Cardiac septum (tissue), 1 donor: ENCODE measurements around the gene ADGRE3. TPM values are rescaled to one million over a fixed set of nuclear protein-coding genes. Genes with fewer than 3 reads are reported as not detected.

ENCODE experiments used
- DNase-seq: peaks from one replicate; pipeline ENCODE4 v3.0.0-alpha.2; 2020; ENCODE audit warnings: low spot score
- intact Hi-C: fragments of 100-400 bp; cut with DNase I; formaldehyde crosslinking; loops from one replicate; pipeline ENCODE4 v1.14.0; 2022
- long read RNA-seq: library from polyadenylated mRNA; unstranded; transcript quantifications from one replicate; pipeline ENCODE4 v2.0.0, GENCODE V29; 2021
- total RNA-seq: library from RNA; stranded (reverse); fragmentation: NEBNext Ultra II Directional; extraction: Animal tissue kit (Norgen Biotek cat#: 25700); gene quantifications from one replicate; pipeline ENCODE4 v1.2.1, GENCODE V29; 2021
- donor health status: DM: no; HTN: no; CAD: no.

The ADGRE3 gene, protein sequence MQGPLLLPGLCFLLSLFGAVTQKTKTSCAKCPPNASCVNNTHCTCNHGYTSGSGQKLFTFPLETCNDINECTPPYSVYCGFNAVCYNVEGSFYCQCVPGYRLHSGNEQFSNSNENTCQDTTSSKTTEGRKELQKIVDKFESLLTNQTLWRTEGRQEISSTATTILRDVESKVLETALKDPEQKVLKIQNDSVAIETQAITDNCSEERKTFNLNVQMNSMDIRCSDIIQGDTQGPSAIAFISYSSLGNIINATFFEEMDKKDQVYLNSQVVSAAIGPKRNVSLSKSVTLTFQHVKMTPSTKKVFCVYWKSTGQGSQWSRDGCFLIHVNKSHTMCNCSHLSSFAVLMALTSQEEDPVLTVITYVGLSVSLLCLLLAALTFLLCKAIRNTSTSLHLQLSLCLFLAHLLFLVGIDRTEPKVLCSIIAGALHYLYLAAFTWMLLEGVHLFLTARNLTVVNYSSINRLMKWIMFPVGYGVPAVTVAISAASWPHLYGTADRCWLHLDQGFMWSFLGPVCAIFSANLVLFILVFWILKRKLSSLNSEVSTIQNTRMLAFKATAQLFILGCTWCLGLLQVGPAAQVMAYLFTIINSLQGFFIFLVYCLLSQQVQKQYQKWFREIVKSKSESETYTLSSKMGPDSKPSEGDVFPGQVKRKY
- total RNA-seq, result 0.46 TPM
- long read RNA-seq, partial matches to known transcripts, result 0 of 1 reads
- long read RNA-seq, other reads (novel, unspliced or antisense), result 0 of 1 reads

DNA sequence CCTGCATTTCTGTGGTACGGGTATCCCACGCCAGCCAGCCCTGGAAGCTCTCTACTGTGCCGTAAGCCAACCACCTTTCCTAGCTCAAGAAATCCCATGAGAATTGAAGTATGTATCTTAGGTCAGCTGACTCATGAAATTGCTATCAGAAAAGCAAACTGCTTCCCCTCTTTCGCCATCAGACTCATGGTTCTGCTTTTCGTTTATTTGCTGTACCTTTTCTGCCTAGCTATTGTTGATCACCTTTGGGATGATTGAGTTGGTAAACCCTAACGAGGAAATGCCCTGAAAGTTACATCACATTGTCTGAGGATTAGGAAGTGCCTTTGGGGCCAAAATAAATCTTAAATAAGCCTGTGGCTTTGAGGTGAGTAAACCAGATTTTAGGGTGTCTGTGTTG, at the start of gene ADGRE3:
TSS of gene ADGRE3 (minus strand) at position 81 of the 400 bp plus-strand sequence. CDS start at position 7, 74 bp downstream.
- intact Hi-C loops, result no loop called here
- no peak for DNase-seq

DNA sequence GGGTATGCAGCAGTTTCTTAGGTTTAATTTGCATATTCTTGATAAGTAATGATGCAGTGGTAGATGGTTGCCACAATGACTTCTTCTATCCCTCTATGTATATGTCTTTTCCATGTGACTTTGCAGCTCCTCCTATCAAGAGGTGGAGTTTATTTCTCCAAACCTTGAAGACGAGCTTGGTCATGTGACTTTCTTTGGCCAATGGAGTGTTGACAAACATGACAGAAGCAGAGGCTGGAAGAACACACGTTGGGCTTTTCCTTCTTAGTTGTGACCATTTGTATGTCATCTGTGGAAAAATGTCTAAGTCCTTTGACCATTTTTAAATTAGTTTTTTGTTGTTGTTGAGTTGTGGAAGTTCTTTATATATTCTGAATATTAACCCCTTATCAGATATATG, 47.5 kb upstream of the ADGRE3 start:
- intact Hi-C loops, result no loop called here
- DNase-seq, result no peak

GRCh38 chr19:14719162-14719561, 44.5 kb upstream of the ADGRE3 start:
- no peak for DNase-seq
- intact Hi-C loops, result no loop called here

GRCh38 chr19:14718522-14719116, 44.0 kb upstream of the ADGRE3 start:
- no peak for DNase-seq
- intact Hi-C loops, result no loop called here

GRCh38 chr19:14715841-14716240, 41.2 kb upstream of the ADGRE3 start:
- DNase-seq, result no peak
- intact Hi-C loops, result no loop called here

GRCh38 chr19:14704450-14704849, 29.8 kb upstream of the ADGRE3 start:
- intact Hi-C loops, result no loop called here
- DNase-seq, result no peak

DNA sequence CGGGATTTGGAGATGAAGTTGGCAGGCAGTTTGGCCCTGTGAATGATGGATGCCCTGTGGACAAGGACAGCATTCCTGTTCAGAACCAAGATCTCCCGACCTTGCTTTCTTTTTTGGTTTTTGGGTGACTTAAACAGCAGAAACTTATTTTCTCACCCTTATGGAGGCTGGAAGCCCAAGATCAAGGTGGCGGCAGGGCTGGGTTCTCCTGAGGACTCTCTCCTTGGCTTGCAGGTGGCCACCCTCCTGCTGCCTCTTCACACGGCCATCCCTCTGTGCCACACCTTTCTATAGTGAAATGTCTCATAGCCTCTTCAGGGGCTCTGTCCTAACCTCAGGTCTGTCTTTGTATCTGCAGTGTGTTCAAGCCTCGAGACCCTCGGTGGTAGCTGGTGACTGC, 29.2 kb upstream of the ADGRE3 start:
- intact Hi-C loops, result no loop called here
- no peak for DNase-seq

DNA sequence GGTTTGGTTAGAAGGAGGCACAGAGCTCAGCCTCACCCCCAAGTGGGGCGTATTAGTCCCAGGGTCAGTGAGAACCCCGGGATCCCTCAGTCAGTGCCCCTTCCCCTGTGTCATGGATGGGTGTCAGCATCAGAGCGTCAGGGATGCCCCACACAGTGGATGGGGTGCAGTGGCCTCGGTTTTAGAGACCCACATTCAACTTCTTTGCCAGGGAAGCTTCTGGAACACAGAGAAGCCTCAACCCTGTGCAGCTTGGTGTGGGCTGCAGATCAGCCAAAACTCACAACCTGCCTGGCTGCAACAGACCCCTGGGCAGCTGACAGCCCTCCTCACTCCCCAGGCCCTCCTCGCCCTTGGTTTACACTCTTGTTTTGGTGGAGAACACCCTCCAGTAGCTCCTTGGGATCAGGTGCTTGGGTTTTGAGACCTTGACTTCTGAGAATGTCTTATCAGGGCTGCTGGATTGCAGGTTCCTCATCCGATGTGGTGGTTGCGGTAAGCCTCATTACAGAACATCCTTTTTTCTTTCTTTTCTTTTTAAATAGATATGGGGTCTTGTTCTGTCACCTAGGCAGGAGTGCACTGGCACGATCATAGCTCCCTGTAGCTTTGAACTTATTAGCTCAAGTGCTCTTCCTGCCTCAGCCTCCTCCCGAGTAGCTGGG, 26.2 kb upstream of the ADGRE3 start:
- intact Hi-C loops, result no loop called here
- DNase-seq, result no peak

GRCh38 chr19:14699641-14700040, 25.0 kb upstream of the ADGRE3 start:
- DNase-seq, result no peak
- intact Hi-C loops, result no loop called here

DNA sequence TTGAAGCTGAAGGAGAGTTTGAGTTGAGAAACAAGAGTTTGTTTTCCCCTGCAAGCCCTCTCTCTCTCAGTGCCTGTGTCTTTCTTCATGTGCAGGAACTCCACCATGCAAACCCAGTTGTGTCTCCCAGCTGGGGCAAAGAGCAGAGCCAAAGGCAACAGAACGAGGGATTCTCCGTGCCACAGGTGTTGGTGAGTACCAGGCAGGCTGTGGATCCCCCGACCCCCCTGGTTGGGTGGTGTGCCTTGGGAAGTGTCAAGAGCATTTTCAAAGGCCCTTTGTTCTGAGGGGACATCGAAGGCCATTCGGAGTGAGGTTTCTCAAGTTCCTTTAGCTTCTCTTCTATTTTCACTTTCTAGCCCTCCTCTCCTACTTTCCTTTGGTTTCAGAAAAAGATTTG, 20.8 kb upstream of the ADGRE3 start:
- intact Hi-C loops, result no loop called here
- DNase-seq, result no peak

DNA sequence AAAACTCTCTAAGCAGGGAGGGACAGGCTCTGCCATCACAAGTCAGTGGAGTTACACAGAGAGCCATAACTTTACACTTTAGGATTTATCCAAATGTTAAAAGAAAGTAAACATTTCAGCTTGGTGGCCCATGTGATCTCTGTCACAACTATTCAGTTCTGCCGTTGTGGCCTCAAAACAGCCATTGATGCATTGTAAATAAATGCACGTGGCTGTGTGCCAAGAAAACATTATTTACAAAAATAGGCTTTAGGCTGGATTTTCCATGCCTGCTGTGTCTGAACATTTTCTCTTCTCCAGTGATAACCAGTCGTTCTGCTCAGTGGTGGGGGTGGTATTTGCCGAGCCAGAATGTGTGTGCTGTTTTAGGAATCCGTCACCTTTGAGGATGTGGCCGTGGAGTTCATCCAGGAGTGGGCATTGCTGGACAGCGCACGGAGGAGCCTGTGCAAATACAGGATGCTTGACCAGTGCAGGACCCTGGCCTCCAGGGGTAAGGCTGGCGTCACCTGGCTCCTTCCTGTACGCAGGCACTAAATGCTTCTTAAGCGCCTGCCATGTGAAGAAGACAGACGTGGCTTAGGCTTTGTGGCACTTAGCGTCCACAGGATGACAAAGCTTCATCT, 20.1 kb upstream of the ADGRE3 start:
- DNase-seq, result no peak
- intact Hi-C loops, result no loop called here

DNA sequence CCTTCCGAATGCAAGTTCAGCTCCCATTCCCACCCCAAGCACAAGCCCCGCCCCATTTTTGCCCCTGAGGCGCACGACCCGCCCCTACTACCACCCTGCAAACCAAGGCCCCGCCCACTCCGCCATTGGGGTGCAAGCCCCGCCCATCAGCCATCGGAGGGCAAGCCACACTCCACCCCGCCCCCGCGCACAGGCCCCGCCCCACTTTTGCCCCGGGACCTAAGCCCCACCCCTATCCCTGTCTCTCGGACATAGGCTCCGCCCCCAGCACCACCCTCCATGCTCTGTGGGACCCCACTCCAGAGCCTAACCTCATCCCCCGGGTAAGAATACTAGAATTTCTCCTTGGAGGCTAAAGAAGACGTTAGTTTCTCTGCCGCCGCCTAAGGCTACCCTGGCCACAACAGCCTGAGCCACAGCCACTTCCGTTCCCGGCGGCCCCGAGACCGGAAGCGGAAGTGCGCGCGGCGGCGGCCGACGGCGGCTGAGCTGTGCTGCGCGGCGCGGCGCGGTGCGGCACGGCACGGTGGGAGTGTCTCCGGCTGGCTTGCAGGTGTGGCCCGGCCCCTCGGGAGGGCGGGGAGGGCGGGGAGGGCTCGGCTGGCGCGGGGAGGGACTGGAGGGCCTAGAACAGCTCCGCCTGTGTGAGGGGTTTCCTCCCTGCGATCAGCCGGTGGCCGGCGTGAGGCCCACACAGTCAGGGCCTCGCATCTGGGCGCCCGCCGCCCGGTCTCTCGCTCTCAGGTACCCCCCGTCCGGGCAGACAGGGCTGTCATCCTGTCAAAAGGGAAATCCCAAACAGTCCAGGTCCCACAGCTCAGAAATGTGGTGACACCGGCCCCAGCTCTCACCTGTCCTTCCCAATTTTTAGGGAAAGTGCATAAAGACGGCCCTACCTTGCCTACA, 15.2 kb upstream of the ADGRE3 start, which contains the start of gene ZNF333:
TSS of gene ZNF333 (plus strand) at position 451 of the 906 bp plus-strand sequence. CDS start 3,444 bp downstream, outside the sequence.
- peak; percentile 98 for DNase-seq
- intact Hi-C loops, result loop anchor here (5.0 kb wide), 1 partner anchor 118 kb away; the partner anchor contains the start of gene NDUFB7

DNA sequence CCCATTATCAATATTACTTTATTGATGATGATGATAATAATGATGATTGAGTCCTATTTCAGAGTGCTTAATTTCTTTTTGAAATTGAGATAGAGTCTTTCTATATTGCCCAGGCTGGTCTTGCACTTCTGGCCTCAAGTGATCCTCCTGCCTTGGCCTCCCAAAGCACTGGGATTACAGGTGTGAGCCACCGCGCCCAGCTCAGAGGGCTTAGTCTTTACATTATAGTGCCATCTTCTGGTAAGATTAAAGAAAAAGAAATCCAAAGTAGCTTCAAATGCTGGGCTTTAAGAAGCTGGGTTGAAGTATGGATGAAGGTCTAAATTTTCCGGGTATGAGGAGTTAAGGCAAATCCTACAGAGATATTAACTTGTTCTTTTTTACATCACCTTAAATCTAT, 11.8 kb upstream of the ADGRE3 start:
- no peak for DNase-seq
- intact Hi-C loops, result loop anchor here (5.0 kb wide), 1 partner anchor 114 kb away; the partner anchor contains the start of gene NDUFB7

- intact Hi-C loops, result no loop called here
- DNase-seq, result no peak
Measured at GRCh38 chr19:14683439-14683838, 8.8 kb upstream of the ADGRE3 start.

DNA sequence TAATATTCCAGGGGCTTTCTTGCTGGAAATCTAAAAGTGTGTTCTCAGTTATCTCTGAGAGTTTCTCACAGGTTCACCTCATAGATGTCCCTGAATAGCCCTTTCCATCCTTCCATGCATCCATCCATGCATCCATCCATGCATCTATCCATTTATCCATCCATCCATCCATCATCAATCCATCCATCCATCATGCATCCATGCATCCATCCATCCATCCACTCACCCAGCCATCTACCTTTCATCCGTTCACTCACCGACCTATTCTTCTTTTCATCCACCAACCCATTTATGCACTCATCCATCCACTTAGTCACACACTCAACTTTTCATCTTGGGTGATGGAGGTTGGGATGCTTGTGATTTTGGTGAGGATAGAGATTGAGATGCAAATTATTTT, 7.4 kb upstream of the ADGRE3 start:
- intact Hi-C loops, result no loop called here
- DNase-seq, result no peak

GRCh38 chr19:14678199-14678598, 3.6 kb upstream of the ADGRE3 start:
- no peak for DNase-seq
- intact Hi-C loops, result no loop called here

GRCh38 chr19:14677464-14677863, 2.8 kb upstream of the ADGRE3 start:
- DNase-seq, result no peak
- intact Hi-C loops, result no loop called here

DNA sequence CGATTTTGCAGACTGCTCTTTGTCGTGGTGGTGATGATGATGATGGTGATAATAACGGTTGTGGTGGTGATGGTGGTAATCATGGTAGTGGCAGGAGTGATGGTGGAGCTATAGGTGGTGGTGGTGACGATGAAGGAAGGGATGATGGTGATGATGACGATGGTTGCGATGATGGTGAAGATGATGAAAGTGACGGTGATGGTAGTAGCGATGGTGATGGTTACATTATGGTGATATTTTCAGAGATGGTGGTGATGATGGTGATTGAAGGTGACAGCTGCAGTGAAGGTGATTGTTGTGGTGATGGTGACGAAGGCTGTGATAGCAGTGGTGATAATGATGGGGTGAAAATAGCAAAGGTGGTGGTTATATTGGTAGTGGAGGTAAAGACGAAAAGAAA, 2.1 kb upstream of the ADGRE3 start:
- intact Hi-C loops, result no loop called here
- no peak for DNase-seq
